Naive B cell (primary cell): ENCODE results near the gene CCSER1. TPM values are rescaled to one million over a fixed set of nuclear protein-coding genes. Genes with fewer than 3 reads are reported as not detected.
"Not testable (repeated sequence)": the region's sequence is repeated elsewhere in the genome, so short reads cannot be mapped to it uniquely, and the experiment has no call there.

Experiments used
- ATAC-seq, 2 donors: fragments of 150-1000 bp; cut with Tn5 transposase; 2 replicates each; pipeline ENCODE4 v1.10.0; 2021; ENCODE audit warnings: low read depth in 2 of 2, mild to moderate bottlenecking in 2 of 2, moderate library complexity in 2 of 2
- DNase-seq: peaks from one replicate; pipeline ENCODE4 v3.0.0; 2022
- H3K27ac Mint-ChIP-seq, 6 donors: one replicate each; pipeline ENCODE4 v1.8.0; 2020 to 2022; ENCODE audit warnings: mild to moderate bottlenecking in 6 of 6, mixed read lengths in 6 of 6, moderate library complexity in 5 of 6, inconsistent platforms in 2 of 6
- H3K27me3 Mint-ChIP-seq, 3 donors: one replicate each; pipeline ENCODE4 v1.8.0; 2021 to 2022; ENCODE audit warnings: mixed read lengths in 3 of 3, mild to moderate bottlenecking in 1 of 3
- H3K36me3 Mint-ChIP-seq, 2 donors: one replicate each; pipeline ENCODE4 v1.8.0; 2020 to 2022; ENCODE audit warnings: mixed read lengths in 2 of 2, inconsistent platforms in 1 of 2, mild to moderate bottlenecking in 1 of 2
- H3K4me1 Mint-ChIP-seq, 3 donors: one replicate each; pipeline ENCODE4 v1.8.0; 2020 to 2022; ENCODE audit warnings: mixed read lengths in 3 of 3, inconsistent platforms in 1 of 3, mild to moderate bottlenecking in 1 of 3, moderate library complexity in 1 of 3
- H3K4me3 Mint-ChIP-seq, 8 donors: one replicate each; pipeline ENCODE4 v1.8.0; 2020 to 2022; ENCODE audit warnings: mild to moderate bottlenecking in 8 of 8, mixed read lengths in 8 of 8, moderate library complexity in 8 of 8, inconsistent platforms in 2 of 8
- H3K9me3 Mint-ChIP-seq, 7 donors: one replicate each; pipeline ENCODE4 v1.8.0; 2020 to 2022; ENCODE audit warnings: mixed read lengths in 7 of 7, mild to moderate bottlenecking in 5 of 7, inconsistent platforms in 2 of 7, moderate library complexity in 1 of 7
- polyA plus RNA-seq, 6 donors: library from polyadenylated mRNA; unstranded; fragments of 300-500 nt; fragmentation: Illumina TruSeq; gene quantifications; one replicate each; pipeline ENCODE4 v1.2.3, GENCODE V29; 2021; ENCODE audit warnings: low read depth in 6 of 6

CCSER1 gene
- polyA plus RNA-seq, 6 donors from 2014 or later: 4.4 to 16.4 (median 14.9) TPM; not detected in 1

DNA sequence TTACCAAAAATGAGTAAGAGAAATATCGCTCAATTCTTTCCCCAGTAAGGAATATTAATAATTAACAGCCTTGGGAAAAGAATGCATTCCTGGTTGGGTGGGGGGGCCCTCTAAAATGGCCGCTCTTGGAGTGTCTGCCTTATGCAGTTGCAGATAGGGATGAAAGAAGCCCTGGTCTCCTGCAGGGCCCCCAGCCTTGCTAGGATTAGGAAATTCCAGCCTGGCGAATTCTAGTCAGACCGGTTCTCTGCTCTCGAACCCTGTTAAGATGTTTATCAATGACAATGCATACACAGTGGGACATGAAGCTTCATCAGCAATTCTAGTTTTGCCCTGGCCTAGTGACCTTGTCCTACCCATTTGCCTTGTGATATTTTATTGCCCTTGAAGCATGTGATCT, 1128.8 kb downstream of the CCSER1 start:
- DNase-seq (no peak), ATAC-seq (no peak)
- H3K4me1 Mint-ChIP-seq: no peaks in the 10 kb centered on the region
- H3K9me3 Mint-ChIP-seq: peaks cover 0 to 12% (median 6%) of the 10 kb centered on the region in 7 donors
- no peaks in the 10 kb centered on the region for H3K27me3 Mint-ChIP-seq
- H3K36me3 Mint-ChIP-seq: peaks cover 0 to 5% of the 10 kb centered on the region in 2 donors
- no peak overlapping the region for H3K4me3 Mint-ChIP-seq
- no peak overlapping the region for H3K27ac Mint-ChIP-seq

- Mint-ChIP-seq H3K27me3 (no peaks in the 10 kb centered on the region), H3K27ac (no peak overlapping the region), H3K4me3 (no peak overlapping the region), H3K36me3 (peaks cover 0 to 5% of the 10 kb centered on the region in 2 donors), H3K4me1 (no peaks in the 10 kb centered on the region), H3K9me3 (peaks cover 0 to 12% (median 8%) of the 10 kb centered on the region in 7 donors)
- no peak for DNase-seq
- ATAC-seq: no peak
These were observed 1129.6 kb downstream of the CCSER1 start for GRCh38 chr4:91256751-91257150.

- no peak for ATAC-seq
- Mint-ChIP-seq H3K27me3 (no peaks in the 10 kb centered on the region), H3K27ac (no peak overlapping the region), H3K9me3 (peaks cover 0 to 12% (median 8%) of the 10 kb centered on the region in 7 donors), H3K36me3 (peaks cover 0 to 5% of the 10 kb centered on the region in 2 donors), H3K4me3 (no peak overlapping the region), H3K4me1 (no peaks in the 10 kb centered on the region)
- DNase-seq: no peak
These were observed 1130.5 kb downstream of the CCSER1 start for GRCh38 chr4:91257721-91258120.

DNA sequence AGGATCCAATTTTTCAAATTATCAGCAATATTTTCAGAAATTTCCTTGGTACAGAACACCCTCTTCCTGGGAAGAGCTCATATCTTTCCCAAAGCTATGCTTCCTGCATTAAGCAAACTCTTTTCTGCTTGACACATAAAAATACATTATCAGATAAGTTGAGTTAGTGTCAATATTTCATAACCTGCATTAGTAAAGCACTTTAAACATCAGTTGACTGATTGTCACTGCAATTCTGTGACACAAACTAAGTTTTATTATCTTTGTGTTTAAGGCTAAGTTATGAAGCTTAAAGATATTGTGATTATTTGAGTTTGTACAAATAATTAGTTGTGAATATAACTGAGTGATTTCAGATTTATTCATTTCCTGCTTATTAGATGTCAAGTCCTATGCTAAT, 1131.1 kb downstream of the CCSER1 start:
- no peak overlapping the region for H3K27ac Mint-ChIP-seq
- no peaks in the 10 kb centered on the region for H3K4me1 Mint-ChIP-seq
- no peak overlapping the region for H3K4me3 Mint-ChIP-seq
- H3K27me3 Mint-ChIP-seq: no peaks in the 10 kb centered on the region
- H3K9me3 Mint-ChIP-seq: peaks cover 0 to 12% (median 8%) of the 10 kb centered on the region in 7 donors
- H3K36me3 Mint-ChIP-seq: peaks cover 0 to 5% of the 10 kb centered on the region in 2 donors
- ATAC-seq: no peak
- DNase-seq: no peak

DNA sequence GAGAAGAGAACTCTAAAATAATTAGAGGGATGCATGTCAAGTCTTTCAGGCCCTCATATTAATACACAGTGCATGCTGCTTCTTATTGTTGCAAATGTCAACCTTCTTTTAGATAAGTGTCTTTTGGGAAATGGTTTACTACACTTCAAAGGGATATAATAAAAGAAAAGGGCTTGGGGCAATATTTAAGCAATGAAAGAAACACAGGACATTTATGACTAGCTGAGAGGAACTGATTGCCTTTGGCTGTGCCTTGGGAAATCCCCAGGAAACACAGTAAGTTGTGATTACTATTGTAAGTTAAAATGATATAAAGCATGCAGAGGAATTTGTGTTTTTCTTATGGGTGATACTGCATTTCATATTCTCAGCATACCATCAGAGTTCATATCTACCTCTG, 1140.3 kb downstream of the CCSER1 start:
- DNase-seq (no peak), ATAC-seq (no peak)
- peaks cover 0 to 4% of the 10 kb centered on the region in 2 donors for H3K36me3 Mint-ChIP-seq
- no peak overlapping the region for H3K4me3 Mint-ChIP-seq
- H3K27me3 Mint-ChIP-seq: no peaks in the 10 kb centered on the region
- H3K27ac Mint-ChIP-seq: no peak overlapping the region
- H3K4me1 Mint-ChIP-seq: no peaks in the 10 kb centered on the region
- peaks cover 0 to 17% (median 5%) of the 10 kb centered on the region in 7 donors for H3K9me3 Mint-ChIP-seq

GRCh38 chr4:91268481-91268880, 1141.3 kb downstream of the CCSER1 start:
- ATAC-seq, H3K4me1 Mint-ChIP-seq, H3K27me3 Mint-ChIP-seq, DNase-seq, H3K36me3 Mint-ChIP-seq, H3K4me3 Mint-ChIP-seq, H3K27ac Mint-ChIP-seq: not testable (repeated sequence)
- peaks cover 0 to 24% (median 11%) of the 10 kb centered on the region in 7 donors for H3K9me3 Mint-ChIP-seq

- no peaks in the 10 kb centered on the region for H3K4me1 Mint-ChIP-seq
- no peaks in the 10 kb centered on the region for H3K27me3 Mint-ChIP-seq
- DNase-seq (no peak), ATAC-seq (no peak)
- no peak overlapping the region for H3K27ac Mint-ChIP-seq
- no peak overlapping the region for H3K4me3 Mint-ChIP-seq
- H3K36me3 Mint-ChIP-seq: peaks cover 0 to 4% of the 10 kb centered on the region in 2 donors
- peaks cover 0 to 27% (median 11%) of the 10 kb centered on the region in 7 donors for H3K9me3 Mint-ChIP-seq
These were observed 1141.7 kb downstream of the CCSER1 start for GRCh38 chr4:91268913-91269312.

- Mint-ChIP-seq H3K4me1 (no peaks in the 10 kb centered on the region), H3K4me3 (no peak overlapping the region), H3K36me3 (no peaks in the 10 kb centered on the region), H3K27ac (no peak overlapping the region), H3K27me3 (no peaks in the 10 kb centered on the region), H3K9me3 (peaks cover 0 to 26% (median 17%) of the 10 kb centered on the region in 7 donors)
- no peak for ATAC-seq
- DNase-seq: no peak
These were observed 1152.7 kb downstream of the CCSER1 start for GRCh38 chr4:91279899-91280298.

DNA sequence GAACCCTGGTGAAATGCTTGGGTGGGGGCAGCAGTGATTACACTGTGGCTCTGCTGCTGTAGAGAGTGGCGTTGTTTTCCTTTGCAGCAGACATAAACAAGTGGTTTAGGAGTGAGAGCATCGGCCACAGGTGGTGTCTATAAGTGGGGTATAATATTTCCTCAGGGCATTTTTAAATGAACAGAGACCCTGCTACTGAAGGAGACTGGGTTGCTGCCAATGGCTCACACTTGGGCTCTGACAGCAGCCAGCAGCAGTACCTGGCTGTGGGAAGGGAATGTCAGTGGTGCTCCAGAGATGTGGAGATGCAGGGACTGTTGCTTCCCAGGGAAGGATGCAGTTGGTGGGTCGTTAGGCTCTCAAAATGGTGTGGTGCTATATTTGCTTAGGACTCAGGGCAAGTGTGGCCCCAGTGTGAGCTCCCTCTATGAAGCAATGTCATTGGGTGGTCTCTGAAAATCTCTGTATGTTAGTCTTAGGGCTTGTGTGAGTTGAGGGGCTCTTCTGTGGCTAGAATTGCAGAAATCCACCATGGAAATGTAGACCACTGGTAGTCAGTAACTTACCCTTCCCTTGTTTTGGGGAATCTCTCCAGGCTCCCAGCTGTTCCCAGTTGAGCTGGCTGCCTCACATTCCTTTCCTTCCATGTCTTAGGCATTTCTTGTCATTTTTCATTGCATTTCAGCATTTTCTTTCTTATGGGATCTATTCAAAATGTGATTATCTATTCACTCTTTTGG, 1153.5 kb downstream of the CCSER1 start:
- peaks cover 0 to 26% (median 12%) of the 10 kb centered on the region in 7 donors for H3K9me3 Mint-ChIP-seq
- no peaks in the 10 kb centered on the region for H3K4me1 Mint-ChIP-seq
- no peak for ATAC-seq
- H3K27ac Mint-ChIP-seq: no peak overlapping the region
- no peak overlapping the region for H3K4me3 Mint-ChIP-seq
- H3K27me3 Mint-ChIP-seq: no peaks in the 10 kb centered on the region
- no peaks in the 10 kb centered on the region for H3K36me3 Mint-ChIP-seq
- DNase-seq: no peak

- H3K27ac Mint-ChIP-seq: no peak overlapping the region
- H3K36me3 Mint-ChIP-seq: no peaks in the 10 kb centered on the region
- ATAC-seq (no peak), DNase-seq (no peak)
- H3K4me3 Mint-ChIP-seq: no peak overlapping the region
- peaks cover 0 to 20% (median 6%) of the 10 kb centered on the region in 7 donors for H3K9me3 Mint-ChIP-seq
- no peaks in the 10 kb centered on the region for H3K27me3 Mint-ChIP-seq
- H3K4me1 Mint-ChIP-seq: no peaks in the 10 kb centered on the region
These were observed 1155.0 kb downstream of the CCSER1 start for GRCh38 chr4:91282217-91282616.

GRCh38 chr4:91283726-91284230, 1156.6 kb downstream of the CCSER1 start:
- H3K9me3 Mint-ChIP-seq: peaks cover 0 to 6% (median 3%) of the 10 kb centered on the region in 7 donors
- DNase-seq (no peak), ATAC-seq (no peak)
- no peaks in the 10 kb centered on the region for H3K27me3 Mint-ChIP-seq
- no peak overlapping the region for H3K27ac Mint-ChIP-seq
- H3K4me1 Mint-ChIP-seq: no peaks in the 10 kb centered on the region
- H3K36me3 Mint-ChIP-seq: no peaks in the 10 kb centered on the region
- no peak overlapping the region for H3K4me3 Mint-ChIP-seq

DNA sequence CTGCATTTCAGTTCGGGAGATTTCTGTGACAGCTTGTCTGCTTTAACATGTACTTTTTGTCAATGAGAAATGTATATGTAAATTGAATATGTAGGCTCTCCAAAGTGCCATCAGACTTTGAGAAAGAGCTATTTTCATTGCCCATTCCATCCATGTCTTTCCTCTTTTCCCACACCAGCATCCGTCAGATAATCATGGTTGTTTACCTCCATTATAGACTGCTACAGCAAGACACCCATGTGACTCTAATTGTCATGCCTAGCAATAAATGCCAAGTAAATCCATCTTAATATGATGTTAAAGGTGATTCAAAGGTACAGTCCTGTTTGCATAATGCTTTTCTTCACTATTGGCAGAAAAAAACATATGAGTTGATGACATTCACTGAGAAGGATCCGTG, 1157.3 kb downstream of the CCSER1 start:
- Mint-ChIP-seq H3K4me3 (no peak overlapping the region), H3K27ac (no peak overlapping the region), H3K27me3 (no peaks in the 10 kb centered on the region), H3K36me3 (no peaks in the 10 kb centered on the region), H3K9me3 (peaks cover 0 to 6% (median 2%) of the 10 kb centered on the region in 7 donors), H3K4me1 (no peaks in the 10 kb centered on the region)
- no peak for ATAC-seq
- no peak for DNase-seq

GRCh38 chr4:91285487-91285886, 1158.3 kb downstream of the CCSER1 start:
- Mint-ChIP-seq H3K36me3 (no peaks in the 10 kb centered on the region), H3K27ac (no peak overlapping the region), H3K9me3 (peaks cover 0 to 6% (median 2%) of the 10 kb centered on the region in 7 donors), H3K4me1 (no peaks in the 10 kb centered on the region), H3K27me3 (no peaks in the 10 kb centered on the region), H3K4me3 (no peak overlapping the region)
- DNase-seq: no peak
- no peak for ATAC-seq

- Mint-ChIP-seq H3K27ac (no peak overlapping the region), H3K36me3 (no peaks in the 10 kb centered on the region), H3K4me3 (no peak overlapping the region), H3K9me3 (peaks cover 0 to 6% (median 2%) of the 10 kb centered on the region in 7 donors), H3K4me1 (no peaks in the 10 kb centered on the region), H3K27me3 (no peaks in the 10 kb centered on the region)
- ATAC-seq: no peak
- no peak for DNase-seq
These were observed 1161.6 kb downstream of the CCSER1 start for GRCh38 chr4:91288702-91289311.
